ENCODE data around the gene RASGEF1C. TPM values are rescaled to one million over a fixed set of nuclear protein-coding genes. Genes with fewer than 3 reads are reported as not detected.

Gene RASGEF1C
- total RNA-seq, 1 experiment from 2014 or later = 0.29 TPM

DNA sequence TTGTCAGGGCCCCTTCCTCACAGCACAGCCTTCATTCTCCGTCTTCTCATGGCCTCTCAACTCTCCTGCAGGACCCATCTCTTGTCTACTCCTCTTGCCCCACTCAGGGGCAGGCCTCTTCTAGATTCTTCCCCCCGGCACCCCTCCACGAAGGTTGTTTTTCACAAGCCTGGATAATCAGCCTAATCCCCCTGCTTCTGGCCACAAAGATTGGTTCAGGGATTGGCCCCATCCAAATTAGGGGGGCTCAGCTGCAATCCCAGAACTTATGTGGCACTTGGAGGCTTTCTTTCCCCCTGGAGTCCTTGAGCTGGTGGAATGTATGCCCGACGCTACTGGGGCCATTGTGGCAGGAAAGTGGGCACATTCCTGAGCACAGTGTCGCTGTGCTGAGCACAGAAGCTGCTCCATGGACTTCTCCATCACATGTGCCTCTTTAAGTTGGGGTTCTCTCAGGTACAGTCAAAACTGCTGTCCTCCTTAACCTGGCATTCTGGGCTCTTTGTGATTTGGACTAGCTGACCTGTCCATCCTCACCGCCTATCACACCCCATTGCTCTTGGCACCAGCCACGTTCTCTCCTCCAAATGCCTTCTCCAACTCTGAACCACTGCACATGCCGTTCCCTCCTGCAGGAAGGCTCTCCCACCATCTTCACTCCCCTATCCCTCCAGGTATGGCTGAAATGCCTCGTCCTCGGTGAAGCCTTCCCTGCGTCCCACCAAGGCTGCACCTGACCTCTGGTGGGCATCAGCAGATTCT lies 70.6 kb downstream of the RASGEF1C start:
- no TSS peak for BruUV-seq (replicated peaks)
- H3K27me3 ChIP-seq (ENCODE audit: low read length) = peaks cover 16% of the 10 kb centered on the region

GRCh38 chr5:180137401-180138213 lies 71.4 kb downstream of the RASGEF1C start:
- no peak for ATAC-seq
- POLR2A ChIA-PET (ENCODE audit: unreplicated experiment) = no interaction called here
- TF ChIP-seq EZH2phosphoT487 (IDR thresholded peaks at IDR 0.05; ENCODE audit: borderline replicate concordance, low read length) (no peak), EZH2 (IDR thresholded peaks at IDR 0.05; ENCODE audit: low read length, unreplicated experiment) (no peak)
- TF ChIP-seq, protein P1, sequence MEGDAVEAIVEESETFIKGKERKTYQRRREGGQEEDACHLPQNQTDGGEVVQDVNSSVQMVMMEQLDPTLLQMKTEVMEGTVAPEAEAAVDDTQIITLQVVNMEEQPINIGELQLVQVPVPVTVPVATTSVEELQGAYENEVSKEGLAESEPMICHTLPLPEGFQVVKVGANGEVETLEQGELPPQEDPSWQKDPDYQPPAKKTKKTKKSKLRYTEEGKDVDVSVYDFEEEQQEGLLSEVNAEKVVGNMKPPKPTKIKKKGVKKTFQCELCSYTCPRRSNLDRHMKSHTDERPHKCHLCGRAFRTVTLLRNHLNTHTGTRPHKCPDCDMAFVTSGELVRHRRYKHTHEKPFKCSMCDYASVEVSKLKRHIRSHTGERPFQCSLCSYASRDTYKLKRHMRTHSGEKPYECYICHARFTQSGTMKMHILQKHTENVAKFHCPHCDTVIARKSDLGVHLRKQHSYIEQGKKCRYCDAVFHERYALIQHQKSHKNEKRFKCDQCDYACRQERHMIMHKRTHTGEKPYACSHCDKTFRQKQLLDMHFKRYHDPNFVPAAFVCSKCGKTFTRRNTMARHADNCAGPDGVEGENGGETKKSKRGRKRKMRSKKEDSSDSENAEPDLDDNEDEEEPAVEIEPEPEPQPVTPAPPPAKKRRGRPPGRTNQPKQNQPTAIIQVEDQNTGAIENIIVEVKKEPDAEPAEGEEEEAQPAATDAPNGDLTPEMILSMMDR (conservative IDR thresholded peaks at IDR 0.05; ENCODE audit: low read depth, low read length) = no peak

More for the DNA sequence above, 70.6 kb downstream of the RASGEF1C start:
- Histone ChIP-seq H3K79me2 (ENCODE audit: low read length) (no peaks in the 10 kb centered on the region), H3K36me3 (ENCODE audit: low read depth, low read length) (no peaks in the 10 kb centered on the region), H3K9me2 (replicated peaks; ENCODE audit: low read length) (no peaks in the 10 kb centered on the region), H3K9ac (ENCODE audit: low read length) (no peak overlapping the region), H4K20me1 (ENCODE audit: low read length) (no peaks in the 10 kb centered on the region), H3K4me1 (ENCODE audit: insufficient read depth, low read length) (peaks cover 9% of the 10 kb centered on the region), H3K4me2 (ENCODE audit: low read length) (no peak overlapping the region), H3K9me3 (ENCODE audit: low read length) (no peaks in the 10 kb centered on the region), H3F3A (ENCODE audit: low read length, unreplicated experiment) (no peaks in the 10 kb centered on the region), H3K4me3 (ENCODE audit: low read length) (no peak overlapping the region), H2AFZ (ENCODE audit: low read length) (no peak overlapping the region), H3K27ac (ENCODE audit: low read length) (no peak overlapping the region)
- ATAC-seq (no peak), DNase-seq (no peak)
- ChIA-PET POLR2A (ENCODE audit: unreplicated experiment) (no interaction called here), CTCF (no interaction called here)
- intact Hi-C loops (cut with micrococcal nuclease) = no loop called here
- TF ChIP-seq EZH2 (IDR thresholded peaks at IDR 0.05; ENCODE audit: low read length, unreplicated experiment) (no peak), EZH2phosphoT487 (IDR thresholded peaks at IDR 0.05; ENCODE audit: borderline replicate concordance, low read length) (no peak)
- TF ChIP-seq, protein P1 (conservative IDR thresholded peaks at IDR 0.05; ENCODE audit: low read depth, low read length) = no peak

More at GRCh38 chr5:180137401-180138213, 71.4 kb downstream of the RASGEF1C start:
- no peaks in the 10 kb centered on the region for H3K9me3 ChIP-seq (ENCODE audit: low read length)
- no peak overlapping the region for H3K9ac ChIP-seq (ENCODE audit: low read length)
- no peak overlapping the region for H3K4me2 ChIP-seq (ENCODE audit: low read length)
- H3K27me3 ChIP-seq (ENCODE audit: low read length) = peaks cover 16% of the 10 kb centered on the region
- no peaks in the 10 kb centered on the region for H3F3A ChIP-seq (ENCODE audit: low read length, unreplicated experiment)
- no peaks in the 10 kb centered on the region for H3K9me2 ChIP-seq (replicated peaks; ENCODE audit: low read length)
- H4K20me1 ChIP-seq (ENCODE audit: low read length) = no peaks in the 10 kb centered on the region
- H3K27ac ChIP-seq (ENCODE audit: low read length) = no peak overlapping the region
- H3K4me3 ChIP-seq (ENCODE audit: low read length) = no peak overlapping the region
- peaks cover 9% of the 10 kb centered on the region for H3K4me1 ChIP-seq (ENCODE audit: insufficient read depth, low read length)
- intact Hi-C loops (cut with micrococcal nuclease) = no loop called here
- CTCF ChIA-PET = no interaction called here
- H2AFZ ChIP-seq (ENCODE audit: low read length) = no peak overlapping the region
- H3K79me2 ChIP-seq (ENCODE audit: low read length) = no peaks in the 10 kb centered on the region
- H3K36me3 ChIP-seq (ENCODE audit: low read depth, low read length) = no peaks in the 10 kb centered on the region
- no peak for DNase-seq
- BruUV-seq (replicated peaks) = no TSS peak

All from PC-3 (cell line).